Activated CD4-positive, alpha-beta T cell treated with anti-CD3 and anti-CD28 coated beads, Interleukin-2, amount 50 U/mL, for 24 hours (primary cell): Measurements from ENCODE around the gene STARD7.
"Not testable (repeated sequence)": the region's sequence is repeated elsewhere in the genome, so short reads cannot be mapped to it uniquely, and the experiment has no call there.

Source experiments
- DNase-seq, 2 donors: peaks; one replicate each; pipeline ENCODE4 v3.0.0-alpha.2; 2020; ENCODE audit warnings: low read depth in 1 of 2, low spot score in 1 of 2

Gene STARD7

GRCh38 chr2:96236882-96237281 is 28.3 kb upstream of the STARD7 start:
- no peak for DNase-seq

GRCh38 chr2:96233880-96234316 is 25.3 kb upstream of the STARD7 start:
- no peak for DNase-seq

- no peak for DNase-seq
These were observed 24.8 kb upstream of the STARD7 start for GRCh38 chr2:96233436-96233835.

GRCh38 chr2:96231316-96231715 is 22.7 kb upstream of the STARD7 start:
- no peak for DNase-seq

GRCh38 chr2:96225016-96225533 is 16.4 kb upstream of the STARD7 start:
- DNase-seq: no peak

- DNase-seq: not testable (repeated sequence)
These were observed 12.5 kb upstream of the STARD7 start for GRCh38 chr2:96221106-96221505.

GRCh38 chr2:96219959-96220358 is 11.3 kb upstream of the STARD7 start:
- not testable (repeated sequence) for DNase-seq

- DNase-seq: no peak
These were observed 10.0 kb upstream of the STARD7 start for GRCh38 chr2:96218508-96219131.

GRCh38 chr2:96214554-96214953 is 5.9 kb upstream of the STARD7 start:
- no peak for DNase-seq

GRCh38 chr2:96213379-96213778 is 4.8 kb upstream of the STARD7 start:
- DNase-seq: no peak

GRCh38 chr2:96212339-96212738 is 3.7 kb upstream of the STARD7 start:
- DNase-seq: no peak

- no peak for DNase-seq
These were observed 1.1 kb upstream of the STARD7 start for GRCh38 chr2:96209729-96210085.

- no peak for DNase-seq
These were observed 543 bp upstream of the STARD7 start for GRCh38 chr2:96209011-96209728.

GRCh38 chr2:96207774-96208142 is 869 bp downstream of the STARD7 start:
- peak in 1 of 2 donors; percentile 10 for DNase-seq

GRCh38 chr2:96207073-96207773 is 1.4 kb downstream of the STARD7 start:
- no peak for DNase-seq

GRCh38 chr2:96205888-96206287 is 2.7 kb downstream of the STARD7 start:
- DNase-seq: no peak

- no peak for DNase-seq
These were observed 3.6 kb downstream of the STARD7 start for GRCh38 chr2:96204836-96205624.

GRCh38 chr2:96203130-96204028 is 5.2 kb downstream of the STARD7 start:
- no peak for DNase-seq

GRCh38 chr2:96202152-96202854 is 6.3 kb downstream of the STARD7 start:
- no peak for DNase-seq

- DNase-seq: no peak
These were observed 7.3 kb downstream of the STARD7 start for GRCh38 chr2:96201338-96201737.
